ENCODE measurements around the gene LENG9.

LENG9 gene

DNA sequence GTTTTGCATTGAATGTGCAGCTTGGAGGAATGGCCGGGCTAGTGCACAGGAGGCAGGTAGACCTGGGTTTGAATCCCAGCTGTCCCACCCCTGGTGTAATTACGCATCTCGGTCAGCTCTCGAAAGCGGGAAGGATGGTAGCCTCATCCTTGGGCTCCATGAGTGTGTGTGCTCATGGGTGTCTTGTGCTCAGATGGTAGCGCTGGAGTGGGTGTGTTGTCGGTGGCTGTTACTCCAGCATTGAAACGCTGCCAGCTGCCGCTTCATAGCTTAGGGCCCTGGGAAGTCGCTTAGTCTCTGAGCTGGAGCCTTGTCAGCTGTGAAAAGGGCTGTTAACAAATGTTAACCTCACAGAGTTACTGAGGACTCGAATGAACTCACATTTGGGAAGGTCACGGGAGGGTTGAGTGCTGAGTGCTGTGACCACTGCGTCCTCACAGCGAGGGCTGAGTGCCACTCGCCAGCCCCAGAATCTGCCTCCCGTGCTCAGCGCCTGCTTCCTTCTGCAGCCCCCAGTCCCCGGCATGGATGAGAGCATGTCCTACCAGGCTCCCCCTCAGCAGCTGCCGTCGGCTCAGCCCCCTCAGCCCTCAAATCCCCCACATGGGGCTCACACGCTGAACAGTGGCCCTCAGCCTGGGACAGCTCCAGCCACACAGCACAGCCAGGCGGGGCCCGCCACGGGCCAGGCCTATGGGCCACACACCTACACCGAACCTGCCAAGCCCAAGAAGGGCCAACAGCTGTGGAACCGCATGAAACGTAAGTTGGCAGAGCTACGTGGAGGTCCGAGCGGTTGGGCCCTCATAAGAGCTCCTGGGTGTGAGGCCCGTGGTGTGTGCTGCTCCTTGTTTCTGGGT is 9.4 kb downstream of the LENG9 start:
- TF ChIP-seq YY1 (IDR thresholded peaks at IDR 0.05; ENCODE audit: low read depth): no peak
- TF ChIP-seq ZBTB7A (IDR thresholded peaks at IDR 0.05; ENCODE audit: low read depth): no peak
- TF ChIP-seq RAD21 (IDR thresholded peaks at IDR 0.05; ENCODE audit: low read depth): no peak
- TF ChIP-seq CEBPB (IDR thresholded peaks at IDR 0.05): no peak
- TF ChIP-seq, protein P1, sequence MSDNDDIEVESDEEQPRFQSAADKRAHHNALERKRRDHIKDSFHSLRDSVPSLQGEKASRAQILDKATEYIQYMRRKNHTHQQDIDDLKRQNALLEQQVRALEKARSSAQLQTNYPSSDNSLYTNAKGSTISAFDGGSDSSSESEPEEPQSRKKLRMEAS (IDR thresholded peaks at IDR 0.05): no peak
- no peak for TF ChIP-seq TAF1 (IDR thresholded peaks at IDR 0.05; ENCODE audit: low read depth)
- TF ChIP-seq, protein P2, sequence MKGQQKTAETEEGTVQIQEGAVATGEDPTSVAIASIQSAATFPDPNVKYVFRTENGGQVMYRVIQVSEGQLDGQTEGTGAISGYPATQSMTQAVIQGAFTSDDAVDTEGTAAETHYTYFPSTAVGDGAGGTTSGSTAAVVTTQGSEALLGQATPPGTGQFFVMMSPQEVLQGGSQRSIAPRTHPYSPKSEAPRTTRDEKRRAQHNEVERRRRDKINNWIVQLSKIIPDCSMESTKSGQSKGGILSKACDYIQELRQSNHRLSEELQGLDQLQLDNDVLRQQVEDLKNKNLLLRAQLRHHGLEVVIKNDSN (IDR thresholded peaks at IDR 0.05): no peak
- no peak for TF ChIP-seq EGR1 (IDR thresholded peaks at IDR 0.05)

DNA sequence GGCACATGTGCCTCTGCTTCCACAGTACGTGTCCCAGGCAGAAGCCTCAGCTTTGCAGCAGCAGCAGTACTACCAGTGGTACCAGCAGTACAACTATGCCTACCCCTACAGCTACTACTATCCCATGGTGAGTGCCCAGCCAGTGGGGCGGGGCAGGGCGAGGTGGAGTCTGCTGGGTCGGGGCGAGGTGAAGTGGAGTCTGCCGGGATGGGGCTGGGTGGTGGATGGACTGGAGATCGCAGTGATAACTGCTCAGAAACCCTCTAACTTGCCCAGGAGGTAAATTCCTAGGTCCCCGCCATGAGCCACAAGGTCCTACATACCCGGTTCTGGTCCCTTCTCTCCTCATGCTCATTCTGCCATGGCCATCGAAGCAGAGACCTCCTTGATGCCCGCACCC is 11.0 kb downstream of the LENG9 start:
- TF ChIP-seq, protein P2 (IDR thresholded peaks at IDR 0.05): no peak
- no peak for TF ChIP-seq CEBPB (IDR thresholded peaks at IDR 0.05)
- no peak for TF ChIP-seq TCF12 (IDR thresholded peaks at IDR 0.05; ENCODE audit: low read depth)
- TF ChIP-seq FOXM1 (IDR thresholded peaks at IDR 0.05; ENCODE audit: borderline replicate concordance, low read depth): no peak
- no peak for TF ChIP-seq RAD21 (IDR thresholded peaks at IDR 0.05; ENCODE audit: low read depth)
- TF ChIP-seq, protein P3, sequence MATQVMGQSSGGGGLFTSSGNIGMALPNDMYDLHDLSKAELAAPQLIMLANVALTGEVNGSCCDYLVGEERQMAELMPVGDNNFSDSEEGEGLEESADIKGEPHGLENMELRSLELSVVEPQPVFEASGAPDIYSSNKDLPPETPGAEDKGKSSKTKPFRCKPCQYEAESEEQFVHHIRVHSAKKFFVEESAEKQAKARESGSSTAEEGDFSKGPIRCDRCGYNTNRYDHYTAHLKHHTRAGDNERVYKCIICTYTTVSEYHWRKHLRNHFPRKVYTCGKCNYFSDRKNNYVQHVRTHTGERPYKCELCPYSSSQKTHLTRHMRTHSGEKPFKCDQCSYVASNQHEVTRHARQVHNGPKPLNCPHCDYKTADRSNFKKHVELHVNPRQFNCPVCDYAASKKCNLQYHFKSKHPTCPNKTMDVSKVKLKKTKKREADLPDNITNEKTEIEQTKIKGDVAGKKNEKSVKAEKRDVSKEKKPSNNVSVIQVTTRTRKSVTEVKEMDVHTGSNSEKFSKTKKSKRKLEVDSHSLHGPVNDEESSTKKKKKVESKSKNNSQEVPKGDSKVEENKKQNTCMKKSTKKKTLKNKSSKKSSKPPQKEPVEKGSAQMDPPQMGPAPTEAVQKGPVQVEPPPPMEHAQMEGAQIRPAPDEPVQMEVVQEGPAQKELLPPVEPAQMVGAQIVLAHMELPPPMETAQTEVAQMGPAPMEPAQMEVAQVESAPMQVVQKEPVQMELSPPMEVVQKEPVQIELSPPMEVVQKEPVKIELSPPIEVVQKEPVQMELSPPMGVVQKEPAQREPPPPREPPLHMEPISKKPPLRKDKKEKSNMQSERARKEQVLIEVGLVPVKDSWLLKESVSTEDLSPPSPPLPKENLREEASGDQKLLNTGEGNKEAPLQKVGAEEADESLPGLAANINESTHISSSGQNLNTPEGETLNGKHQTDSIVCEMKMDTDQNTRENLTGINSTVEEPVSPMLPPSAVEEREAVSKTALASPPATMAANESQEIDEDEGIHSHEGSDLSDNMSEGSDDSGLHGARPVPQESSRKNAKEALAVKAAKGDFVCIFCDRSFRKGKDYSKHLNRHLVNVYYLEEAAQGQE (IDR thresholded peaks at IDR 0.05; ENCODE audit: low read depth): no peak

DNA sequence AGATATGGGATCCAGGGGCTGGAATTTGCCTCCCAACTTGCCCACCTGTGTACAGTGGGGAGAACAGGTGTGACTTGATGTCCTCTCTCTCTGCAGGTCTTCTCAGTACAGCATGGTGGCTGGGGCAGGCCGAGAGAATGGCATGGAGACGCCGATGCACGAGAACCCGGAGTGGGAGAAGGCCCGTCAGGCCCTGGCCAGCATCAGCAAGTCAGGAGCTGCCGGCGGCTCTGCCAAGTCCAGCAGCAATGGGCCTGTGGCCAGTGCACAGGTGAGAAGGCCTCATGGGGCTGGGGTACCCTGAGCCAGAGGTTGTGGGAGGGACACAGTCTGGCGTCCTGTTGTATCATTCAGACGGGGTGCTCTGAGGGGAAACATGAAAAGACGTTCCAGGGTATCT is 11.6 kb downstream of the LENG9 start:
- TF ChIP-seq, protein P2 (IDR thresholded peaks at IDR 0.05): no peak
- TF ChIP-seq, protein P1 (IDR thresholded peaks at IDR 0.05): no peak
- TF ChIP-seq TAF1 (IDR thresholded peaks at IDR 0.05; ENCODE audit: low read depth): no peak
- TF ChIP-seq CEBPB (IDR thresholded peaks at IDR 0.05): no peak
- TF ChIP-seq FOXM1 (IDR thresholded peaks at IDR 0.05; ENCODE audit: borderline replicate concordance, low read depth): no peak
- no peak for TF ChIP-seq RAD21 (IDR thresholded peaks at IDR 0.05; ENCODE audit: low read depth)
- no peak for TF ChIP-seq EP300 (IDR thresholded peaks at IDR 0.05; ENCODE audit: borderline replicate concordance)
- TF ChIP-seq TCF12 (IDR thresholded peaks at IDR 0.05; ENCODE audit: low read depth): no peak
- no peak for TF ChIP-seq EGR1 (IDR thresholded peaks at IDR 0.05)
- TF ChIP-seq YY1 (IDR thresholded peaks at IDR 0.05; ENCODE audit: low read depth): no peak
- TF ChIP-seq NFIC (IDR thresholded peaks at IDR 0.05): no peak
- TF ChIP-seq CREB1 (IDR thresholded peaks at IDR 0.05; ENCODE audit: low read depth): no peak
- TF ChIP-seq TEAD4 (IDR thresholded peaks at IDR 0.05): no peak
- TF ChIP-seq, protein P3 (IDR thresholded peaks at IDR 0.05; ENCODE audit: low read depth): no peak
- no peak for TF ChIP-seq ZBTB7A (IDR thresholded peaks at IDR 0.05; ENCODE audit: low read depth)

DNA sequence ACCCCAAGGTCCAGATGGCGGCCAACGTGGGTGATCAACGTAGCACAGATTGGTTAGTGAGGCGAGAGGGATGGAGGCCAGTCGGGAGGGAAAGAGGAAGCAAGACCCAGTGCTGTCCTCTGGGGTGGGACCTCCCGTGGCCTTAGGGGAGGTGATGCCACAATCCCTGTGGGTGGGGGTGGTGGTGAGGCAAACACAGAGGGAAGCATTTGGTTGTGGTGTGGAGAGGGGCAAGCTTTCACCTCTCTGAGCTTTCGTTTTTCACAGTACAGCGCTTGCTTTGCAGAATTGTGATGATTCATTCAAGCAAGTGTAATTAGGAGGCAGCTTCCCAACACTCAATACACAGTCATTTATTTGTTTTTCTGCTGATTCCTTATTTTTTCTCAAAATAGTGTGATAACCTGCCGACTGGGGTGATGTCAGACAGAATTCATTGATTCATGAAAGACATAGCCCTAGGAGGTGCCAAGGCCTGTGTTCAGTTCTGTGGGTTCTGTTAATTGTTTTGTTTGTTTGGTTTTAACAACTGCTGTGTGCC is 12.2 kb downstream of the LENG9 start:
- TF ChIP-seq CEBPB (IDR thresholded peaks at IDR 0.05) (no peak), TAF1 (IDR thresholded peaks at IDR 0.05; ENCODE audit: low read depth) (no peak), EP300 (IDR thresholded peaks at IDR 0.05; ENCODE audit: borderline replicate concordance) (no peak), NFIC (IDR thresholded peaks at IDR 0.05) (no peak), ZBTB7A (IDR thresholded peaks at IDR 0.05; ENCODE audit: low read depth) (no peak), TEAD4 (IDR thresholded peaks at IDR 0.05) (no peak), CREB1 (IDR thresholded peaks at IDR 0.05; ENCODE audit: low read depth) (no peak), YY1 (IDR thresholded peaks at IDR 0.05; ENCODE audit: low read depth) (no peak), TCF12 (IDR thresholded peaks at IDR 0.05; ENCODE audit: low read depth) (no peak), EGR1 (IDR thresholded peaks at IDR 0.05) (no peak), RAD21 (IDR thresholded peaks at IDR 0.05; ENCODE audit: low read depth) (no peak), FOXM1 (IDR thresholded peaks at IDR 0.05; ENCODE audit: borderline replicate concordance, low read depth) (no peak)
- TF ChIP-seq, protein P1 (IDR thresholded peaks at IDR 0.05): no peak
- TF ChIP-seq, protein P2 (IDR thresholded peaks at IDR 0.05): no peak
- TF ChIP-seq, protein P3 (IDR thresholded peaks at IDR 0.05; ENCODE audit: low read depth): no peak

All from Ishikawa (cell line).